Cardiac fibroblast (primary cell): ENCODE data around the gene TBC1D32.
A peak's percentile ranks its signal among the peaks of the same experiment; 100 is the strongest.
"Not testable (repeated sequence)": the region's sequence is repeated elsewhere in the genome, so short reads cannot be mapped to it uniquely, and the experiment has no call there.

ENCODE experiments used
- DNase-seq, 2 donors: peaks; one replicate each; pipeline versions ENCODE4 v3.0.0 to v3.0.0-alpha.2; 2010; ENCODE audit warnings: low read depth in 2 of 2
- H3K4me3 ChIP-seq, 2 donors: replicated peaks in 1 of 2; 1 replicate in 1 of 2; 2 replicates in 1 of 2; pipeline ENCODE4 v1.5.1; 2011; ENCODE audit warnings: low read depth in 2 of 2, low read length in 2 of 2, mild to moderate bottlenecking in 2 of 2, moderate library complexity in 1 of 2
- TF ChIP-seq, protein P1 (sequence below): IDR thresholded peaks from one replicate; pipeline ENCODE4 v1.5.1; 2011; ENCODE audit warnings: low read depth, mild to moderate bottlenecking, low read length, inconsistent platforms

TBC1D32 gene

GRCh38 chr6:121105461-121105860, 228.8 kb downstream of the TBC1D32 start:
- H3K4me3 ChIP-seq, result no peak overlapping the region
- DNase-seq, result no peak
- TF ChIP-seq, protein P1, sequence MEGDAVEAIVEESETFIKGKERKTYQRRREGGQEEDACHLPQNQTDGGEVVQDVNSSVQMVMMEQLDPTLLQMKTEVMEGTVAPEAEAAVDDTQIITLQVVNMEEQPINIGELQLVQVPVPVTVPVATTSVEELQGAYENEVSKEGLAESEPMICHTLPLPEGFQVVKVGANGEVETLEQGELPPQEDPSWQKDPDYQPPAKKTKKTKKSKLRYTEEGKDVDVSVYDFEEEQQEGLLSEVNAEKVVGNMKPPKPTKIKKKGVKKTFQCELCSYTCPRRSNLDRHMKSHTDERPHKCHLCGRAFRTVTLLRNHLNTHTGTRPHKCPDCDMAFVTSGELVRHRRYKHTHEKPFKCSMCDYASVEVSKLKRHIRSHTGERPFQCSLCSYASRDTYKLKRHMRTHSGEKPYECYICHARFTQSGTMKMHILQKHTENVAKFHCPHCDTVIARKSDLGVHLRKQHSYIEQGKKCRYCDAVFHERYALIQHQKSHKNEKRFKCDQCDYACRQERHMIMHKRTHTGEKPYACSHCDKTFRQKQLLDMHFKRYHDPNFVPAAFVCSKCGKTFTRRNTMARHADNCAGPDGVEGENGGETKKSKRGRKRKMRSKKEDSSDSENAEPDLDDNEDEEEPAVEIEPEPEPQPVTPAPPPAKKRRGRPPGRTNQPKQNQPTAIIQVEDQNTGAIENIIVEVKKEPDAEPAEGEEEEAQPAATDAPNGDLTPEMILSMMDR, result no peak

- TF ChIP-seq, protein P1, result no peak
- peak; percentile 53 to 64 for DNase-seq
- no peak overlapping the region for H3K4me3 ChIP-seq
Observed at GRCh38 chr6:121093928-121094327, 240.4 kb downstream of the TBC1D32 start.

DNA sequence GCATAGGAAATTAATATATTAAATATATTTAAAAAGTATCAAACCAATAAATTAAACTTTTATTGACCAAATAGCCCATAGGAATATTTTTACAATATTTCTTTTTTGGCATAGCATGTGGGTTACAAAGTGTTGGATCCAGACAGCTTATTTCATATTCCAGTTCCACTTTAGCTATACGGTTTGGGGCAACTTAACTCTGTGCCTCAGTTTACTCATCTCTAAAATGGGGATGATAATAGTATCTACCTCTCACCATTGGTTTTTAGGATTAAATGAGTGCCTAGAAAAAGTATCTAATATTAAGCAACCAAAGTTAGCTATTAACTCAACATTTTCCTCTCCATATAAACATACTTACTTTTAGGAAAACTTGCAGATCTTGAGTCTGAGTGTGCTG, 243.8 kb downstream of the TBC1D32 start:
- no peak for DNase-seq
- no peak overlapping the region for H3K4me3 ChIP-seq
- TF ChIP-seq, protein P1, result no peak

GRCh38 chr6:121086876-121087275, 247.4 kb downstream of the TBC1D32 start:
- H3K4me3 ChIP-seq, result no peak overlapping the region
- DNase-seq, result no peak
- TF ChIP-seq, protein P1, result no peak

DNA sequence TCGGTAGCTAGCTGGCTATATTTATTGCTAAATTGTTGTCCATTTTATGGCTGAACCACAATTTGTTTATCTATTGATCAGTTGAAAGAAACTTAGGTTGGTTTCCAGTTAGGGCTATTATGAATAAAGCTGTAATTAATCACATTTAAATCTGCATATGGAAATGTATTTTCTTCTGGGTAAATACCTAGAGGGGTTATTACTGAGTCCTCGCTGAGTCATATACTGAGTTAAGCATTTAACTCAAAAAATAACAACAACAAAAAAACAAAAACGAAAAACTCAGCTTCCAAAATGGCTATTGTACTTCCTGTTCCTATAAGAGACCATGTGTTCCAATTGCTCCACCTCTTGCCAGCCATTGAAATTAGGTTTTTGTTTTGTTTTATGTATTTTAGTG, 258.2 kb downstream of the TBC1D32 start:
- TF ChIP-seq, protein P1, result no peak
- H3K4me3 ChIP-seq, result no peak overlapping the region
- peak in 1 of 2 donors; percentile 2 for DNase-seq

GRCh38 chr6:121068749-121069148, 265.5 kb downstream of the TBC1D32 start:
- DNase-seq, H3K4me3 ChIP-seq: not testable (repeated sequence)

DNA sequence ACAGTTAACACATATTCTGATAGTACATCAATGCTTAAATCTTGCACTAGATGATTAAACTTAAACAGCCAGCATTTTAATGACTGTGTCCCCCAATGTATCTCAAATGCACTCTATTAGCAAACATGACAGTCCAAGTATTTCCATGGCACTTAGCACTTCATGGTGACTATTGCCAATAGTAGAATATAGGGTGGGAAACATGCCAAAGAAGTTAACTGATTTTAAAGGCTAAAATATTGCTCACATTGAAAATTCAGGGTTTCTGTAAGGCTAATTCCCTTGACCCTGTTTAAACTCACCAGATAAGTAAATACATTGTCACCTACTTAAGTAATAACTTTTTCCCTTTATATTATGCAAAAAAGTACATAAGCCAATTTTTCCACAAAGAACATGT, 266.9 kb downstream of the TBC1D32 start:
- no peak overlapping the region for H3K4me3 ChIP-seq
- no peak for DNase-seq
- TF ChIP-seq, protein P1, result no peak

DNA sequence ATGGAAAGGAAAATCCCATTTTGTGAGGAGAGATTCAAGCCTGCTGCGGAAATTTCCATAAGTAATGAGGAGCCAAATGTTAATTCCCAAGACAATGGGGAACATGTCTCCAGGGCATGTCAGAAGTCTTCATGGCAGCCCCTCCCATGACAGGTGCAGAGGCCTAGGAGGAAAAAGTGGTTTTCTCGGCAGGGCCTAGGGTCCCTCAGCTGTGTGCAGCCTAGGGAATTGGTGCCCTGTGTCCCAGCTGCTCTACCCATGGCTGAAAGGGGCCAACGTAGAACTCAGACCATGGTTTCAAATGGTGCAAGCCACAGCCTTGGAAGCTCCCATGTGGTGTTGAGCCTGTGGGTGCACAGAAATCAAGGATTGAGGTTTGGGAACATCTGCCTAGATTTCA, 269.9 kb downstream of the TBC1D32 start:
- TF ChIP-seq, protein P1, result no peak
- H3K4me3 ChIP-seq, result no peak overlapping the region
- no peak for DNase-seq
